GM23248 (cell line): ENCODE data around the gene SERPINI2.

Source experiments
- EZH2 ChIP-seq: fragments of 200-600 bp; sonication (generic); IDR thresholded peaks from 2 replicates; pipeline ENCODE4 v1.6.1; 2018; ENCODE audit warnings: antibody characterized with exemption, mild to moderate bottlenecking; ENCODE audit not compliant: insufficient read depth, poor library complexity, severe bottlenecking
- EZH2phosphoT487 ChIP-seq: fragments of 200-600 bp; sonication (generic); IDR thresholded peaks from 2 replicates; pipeline ENCODE4 v1.6.1; 2018; ENCODE audit warnings: antibody characterized with exemption, moderate library complexity, mild to moderate bottlenecking, low read depth; ENCODE audit not compliant: insufficient read depth

DNA sequence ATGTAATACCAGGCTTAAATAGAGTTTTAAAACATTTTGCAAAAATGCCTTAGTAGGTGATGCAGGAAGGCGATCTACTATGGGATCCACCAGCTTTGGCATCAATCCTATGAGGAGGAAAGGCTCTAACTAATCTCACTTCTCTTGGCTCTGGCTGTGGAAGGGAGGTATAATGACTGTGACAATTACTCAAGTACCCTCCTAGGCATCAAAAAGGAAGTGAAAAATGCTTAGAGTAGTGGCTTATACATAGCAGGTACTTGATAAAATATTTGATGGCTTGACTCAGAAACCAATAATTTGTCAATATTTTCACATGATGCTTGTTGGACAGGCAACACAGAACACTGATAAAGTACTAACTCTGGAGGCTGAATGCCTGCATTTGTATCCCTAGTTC, 34.1 kb upstream of the SERPINI2 start:
- TF ChIP-seq EZH2 (no peak), EZH2phosphoT487 (no peak)
